ENCODE results near the gene BANF1. TPM values are rescaled to one million over a fixed set of nuclear protein-coding genes. Genes with fewer than 3 reads are reported as not detected.

The BANF1 gene
- total and polyA plus RNA-seq, 9 of the 15 experiments (the other 6 are each of a cell fraction or from before 2014, with no cell fraction given) = 108 to 651 (median 263) TPM

DNA sequence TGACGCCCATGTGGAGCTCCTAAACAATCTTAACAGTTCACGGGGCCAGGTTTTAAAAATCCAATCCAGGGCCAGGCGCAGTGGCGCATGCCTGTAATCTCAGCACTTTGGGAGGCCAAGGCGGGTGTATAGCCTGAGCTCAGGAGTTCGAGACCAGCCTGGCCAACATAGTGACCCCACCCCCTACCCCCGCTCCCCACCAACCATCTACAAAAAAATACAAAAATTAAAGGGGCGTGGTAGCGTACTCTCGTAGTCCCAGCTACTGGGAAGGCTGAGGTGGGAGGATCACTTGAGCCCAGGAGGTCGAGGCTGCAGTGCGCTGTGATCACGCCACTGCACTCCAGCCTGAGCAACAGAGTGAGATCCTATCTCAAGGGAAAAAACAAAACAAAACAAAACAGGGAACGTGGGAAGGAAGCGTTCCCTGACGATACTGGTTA lies 41.5 kb upstream of the BANF1 start:
- Histone ChIP-seq H3K9me3 (replicated peaks; ENCODE audit: control insufficient read depth, insufficient read depth, low read depth, low read length) (no peaks in the 10 kb centered on the region), H2AFZ (ENCODE audit: low read depth, low read length) (peak overlapping the region; percentile 96), H3K4me2 (ENCODE audit: insufficient read depth, low read length) (peak overlapping the region; percentile 98), H4K20me1 (replicated peaks; ENCODE audit: control insufficient read depth, insufficient read depth, low read length) (0 out of 2 replicates have a peak, but pooled peaks cover 2% of the 10 kb centered on the region), H3K9ac (ENCODE audit: insufficient read depth in 1 of 2, low read depth in 2 of 2, low read length in 2 of 2) (peak overlapping the region; percentile 96 to 98), H3K27ac (ENCODE audit: extremely low read depth, low read depth, low read length) (peak overlapping the region; percentile 96), H3K27me3 (ENCODE audit: control insufficient read depth in 2 of 2, insufficient read depth in 2 of 2, low read length in 2 of 2) (no peaks in the 10 kb centered on the region), H3K9me1 (ENCODE audit: control insufficient read depth, insufficient read depth, low read length) (peaks cover 3% of the 10 kb centered on the region), H3K79me2 (ENCODE audit: control insufficient read depth, insufficient read depth, low read length) (peaks cover 35% of the 10 kb centered on the region), H3K4me3 (peak overlapping the region; percentile 100), H3K36me3 (ENCODE audit: control insufficient read depth, insufficient read depth, low read length) (peaks cover 26% of the 10 kb centered on the region; the same call in 2 of the 3 replicates), H3K4me1 (replicated peaks in 1 of 2; ENCODE audit: control insufficient read depth in 2 of 2, insufficient read depth in 2 of 2, low read length in 2 of 2) (peaks cover 12 to 36% of the 10 kb centered on the region in 2 experiments; a peak in 4 of 5 replicates)
- intact Hi-C loops (cut with micrococcal nuclease) (loop anchor here (1.0 to 2.0 kb wide), 3 partner anchors 42 to 72 kb away; partner anchors contain the start of genes BANF1, C11orf68, DRAP1 and EIF1AD), in situ Hi-C loops (cut with MboI) (no loop called here)
- ATAC-seq (peak; percentile 55), FAIRE-seq (no peak), DNase-seq (ENCODE audit: extremely low read depth in 1 of 4, low spot score in 3 of 4) (peak in 2 of 4 experiments; percentile 62 to 67)
- CTCF ChIA-PET (ENCODE audit: low intra/inter-chr PET ratio) = no interaction called here
- 27% methylated on average over 15 of the region's 16 CpGs for WGBS (ENCODE audit: insufficient coverage, low coverage, missing lambda C conversion rate)
- POLR2A ChIA-PET = interaction anchor here (0.7 to 2.6 kb wide), 9 partner anchors 12 to 99 kb away, joined by 3 to 17 read pairs (median 5); partner anchors contain the start of genes CCDC85B and FOSL1
- no TSS peak for BruUV-seq (replicated peaks)
- TF ChIP-seq BRD4 (IDR thresholded peaks at IDR 0.05) (no peak), SETDB1 (IDR thresholded peaks at IDR 0.05; ENCODE audit: low read length) (no peak), ARID1B (IDR thresholded peaks at IDR 0.05) (peak; percentile 36), PML (IDR thresholded peaks at IDR 0.05; ENCODE audit: low read length) (no peak), BCOR (IDR thresholded peaks at IDR 0.05) (peak; percentile 47; the same call in 1 of the 2 replicates), ZEB2 (IDR thresholded peaks at IDR 0.05) (no peak), MLLT1 (IDR thresholded peaks at IDR 0.05) (peak in 1 of 2 experiments; percentile 70; a peak in 1 of 4 replicates), ZNF644 (tag; IDR thresholded peaks at IDR 0.05; ENCODE audit: low read depth) (0 out of 2 replicates have a peak, but pooled peaks have one; percentile 35), MGA (IDR thresholded peaks at IDR 0.05) (peak; percentile 27; the same call in 1 of the 2 replicates), ZNF121 (CRISPR knock-in tag; conservative IDR thresholded peaks at IDR 0.05) (peak; percentile 72; the same call in 1 of the 2 replicates), ZNF384 (IDR thresholded peaks at IDR 0.05; ENCODE audit: low read depth, low read length) (0 out of 2 replicates have a peak, but pooled peaks have one; percentile 14)
